SU-DHL-6 (cell line): ENCODE results near the gene ATRNL1.

Source experiments
- CTCF ChIP-seq: fragments of 200-600 bp; sonication (generic); IDR thresholded peaks from one replicate; pipeline ENCODE4 v1.5.1; 2017; ENCODE audit warnings: antibody characterized with exemption, mild to moderate bottlenecking, low read length, moderate library complexity; ENCODE audit not compliant: insufficient read depth, poor library complexity, severe bottlenecking
- EZH2phosphoT487 ChIP-seq: fragments of 200-600 bp; sonication (generic), shearing (Covaris generic); conservative IDR thresholded peaks from 2 replicates; pipeline ENCODE4 v1.6.1; 2018; ENCODE audit warnings: mild to moderate bottlenecking, antibody characterized with exemption, low read length, moderate library complexity, mixed read lengths

DNA sequence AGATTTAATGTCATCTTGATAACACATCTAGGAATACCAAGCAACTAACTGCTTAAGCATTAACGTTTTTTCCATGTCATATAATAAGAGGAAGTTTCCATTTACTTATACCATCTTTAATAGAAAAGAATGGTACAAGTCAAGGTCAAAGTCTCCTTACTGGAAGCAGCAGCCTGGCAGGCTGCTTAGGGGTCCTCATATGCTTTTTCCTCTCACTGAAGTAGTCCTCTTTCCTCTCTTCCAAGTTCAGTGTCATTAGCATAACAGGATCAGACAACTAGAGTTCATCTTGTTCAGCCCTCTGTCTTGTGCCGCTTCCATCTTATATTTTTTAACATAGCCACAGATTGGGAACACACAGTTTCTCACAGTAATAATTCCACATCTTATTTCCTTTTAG is 774.1 kb downstream of the ATRNL1 start:
- TF ChIP-seq CTCF (no peak), EZH2phosphoT487 (no peak)
